GM12878 (cell line): ENCODE measurements around the gene BOD1L2. TPM values are rescaled to one million over a fixed set of nuclear protein-coding genes. Genes with fewer than 3 reads are reported as not detected.

Experiments used
- ATAC-seq: fragments of 200-7000 bp; cut with Tn5 transposase; 3 replicates; pipeline ENCODE4 v1.9.1; 2020; ENCODE audit warnings: mild to moderate bottlenecking, moderate library complexity
- BruUV-seq: library from RNA; stranded (reverse); fragments of 400-500 nt; replicated peaks from 2 replicates; lab custom pipeline; 2021; lab: Mats Ljungman, UMichigan
- CTCF ChIA-PET: fragments of 300-600 bp; sonication (Branson Sonifier 250); formaldehyde crosslinking; extraction: SDS; loops from one replicate; lab custom pipeline; 2021; ENCODE audit warnings: inconsistent platforms; lab: Yijun Ruan, JAX
- POLR2A ChIA-PET: fragments of 350-600 bp; formaldehyde crosslinking; extraction: SDS; loops from one replicate; lab custom pipeline; 2021; ENCODE audit warnings: inconsistent platforms; lab: Charles Lee
- RAD21 ChIA-PET: fragments of 300-600 bp; sonication (Branson Sonifier 250); formaldehyde crosslinking; loops from one replicate; lab custom pipeline; 2023; ENCODE audit warnings: antibody characterized with exemption; ENCODE audit not compliant: unreplicated experiment; lab: Charles Lee
- SMC1A ChIA-PET: fragments of 300-600 bp; sonication (Branson Sonifier 250); formaldehyde crosslinking; loops from one replicate; lab custom pipeline; 2023; ENCODE audit not compliant: unreplicated experiment, uncharacterized antibody; lab: Charles Lee
- DNase-seq: peaks from one replicate; pipeline ENCODE4 v3.0.0-alpha.2; 2011; ENCODE audit warnings: low read depth, low spot score
- FAIRE-seq: peaks from 3 replicates; lab custom pipeline; 2011; peaks lifted over from hg19 to GRCh38; lab: Jason Lieb, UNC
- H2AFZ ChIP-seq: 2 replicates; pipeline ENCODE4 v1.6.0; 2011; ENCODE audit warnings: low read depth, low read length, control low read depth; ENCODE audit not compliant: control insufficient read depth
- H3K27ac ChIP-seq: 2 replicates; pipeline ENCODE4 v1.5.1; 2011; ENCODE audit warnings: control low read depth; ENCODE audit not compliant: control insufficient read depth, insufficient read depth
- H3K27me3 ChIP-seq, 2 experiments: replicated peaks in 1 of 2; 2 replicates each; pipeline versions ENCODE4 v1.6.0 to v1.6.1; 2011; ENCODE audit warnings: low read length in 1 of 2; ENCODE audit not compliant: control insufficient read depth in 2 of 2, insufficient read depth in 2 of 2
- H3K36me3 ChIP-seq, 2 experiments: 2 replicates each; pipeline ENCODE4 v1.5.1; 2011; ENCODE audit warnings: low read length in 1 of 2; ENCODE audit not compliant: control insufficient read depth in 2 of 2, insufficient read depth in 2 of 2
- H3K4me1 ChIP-seq: 2 replicates; pipeline ENCODE4 v1.6.1; 2011; ENCODE audit warnings: mild to moderate bottlenecking, low read length, moderate library complexity, mixed read lengths; ENCODE audit not compliant: control insufficient read depth, insufficient read depth
- H3K4me2 ChIP-seq: 2 replicates; pipeline ENCODE4 v1.6.0; 2011; ENCODE audit warnings: control low read depth; ENCODE audit not compliant: control insufficient read depth, insufficient read depth
- H3K4me3 ChIP-seq: fragments of 200-600 bp; sonication (generic); 2 replicates; pipeline ENCODE4 v1.5.1; 2016
- H3K79me2 ChIP-seq: 2 replicates; pipeline ENCODE4 v1.6.0; 2011; ENCODE audit warnings: low read length; ENCODE audit not compliant: control insufficient read depth, insufficient read depth
- H3K9ac ChIP-seq: 2 replicates; pipeline ENCODE4 v1.8.0; 2011; ENCODE audit warnings: low read length, control low read depth, mixed read lengths; ENCODE audit not compliant: control insufficient read depth, insufficient read depth
- H3K9me3 ChIP-seq: replicated peaks from 3 replicates; pipeline ENCODE4 v1.5.1; 2011; ENCODE audit warnings: mild to moderate bottlenecking, low read length; ENCODE audit not compliant: control insufficient read depth, insufficient read depth
- H4K20me1 ChIP-seq: 2 replicates; pipeline ENCODE4 v1.6.0; 2011; ENCODE audit not compliant: control insufficient read depth, insufficient read depth
- ATF7 ChIP-seq: fragments of 450-650 bp; IDR thresholded peaks from 2 replicates; pipeline ENCODE4 v1.6.1; 2016; ENCODE audit warnings: low read depth, mild to moderate bottlenecking
- CBX5 ChIP-seq: sonication (generic); IDR thresholded peaks from 2 replicates; pipeline ENCODE4 v1.6.1; 2016; ENCODE audit warnings: low read depth, moderate library complexity, mild to moderate bottlenecking, inconsistent platforms
- E4F1 ChIP-seq: fragments of 450-650 bp; IDR thresholded peaks from 2 replicates; pipeline ENCODE4 v1.6.1; 2018; ENCODE audit warnings: borderline replicate concordance, mild to moderate bottlenecking; ENCODE audit not compliant: partially characterized antibody
- EGR1 ChIP-seq, 2 experiments: IDR thresholded peaks; 1 replicate in 1 of 2; 2 replicates in 1 of 2; pipeline ENCODE4 v1.6.1; 2011 to 2012; ENCODE audit warnings: low read depth in 2 of 2, low read length in 2 of 2, borderline replicate concordance in 1 of 2, mild to moderate bottlenecking in 1 of 2, moderate library complexity in 1 of 2
- EZH2 ChIP-seq: IDR thresholded peaks from 2 replicates; pipeline ENCODE4 v1.6.1; 2012; ENCODE audit warnings: low read depth, mild to moderate bottlenecking, control low read depth, inconsistent platforms, low read length, borderline replicate concordance; ENCODE audit not compliant: control insufficient read depth
- FOS ChIP-seq: IDR thresholded peaks from 3 replicates; pipeline ENCODE4 v1.6.1; 2011; ENCODE audit warnings: borderline replicate concordance; ENCODE audit not compliant: insufficient read length; ENCODE audit errors: extremely low read depth
- FOXM1 ChIP-seq: IDR thresholded peaks from 2 replicates; pipeline ENCODE4 v1.6.1; 2012; ENCODE audit warnings: low read depth, mild to moderate bottlenecking, inconsistent platforms, low read length, moderate library complexity
- IRF3 ChIP-seq: fragments of 450-650 bp; IDR thresholded peaks from 2 replicates; pipeline ENCODE4 v1.6.1; 2014; ENCODE audit warnings: mild to moderate bottlenecking
- NR2C1 ChIP-seq: fragments of 450-650 bp; IDR thresholded peaks from 2 replicates; pipeline ENCODE4 v1.6.1; 2017; ENCODE audit warnings: antibody characterized with exemption, mild to moderate bottlenecking, moderate library complexity
- PAX8 ChIP-seq: fragments of 450-650 bp; IDR thresholded peaks from 2 replicates; pipeline ENCODE4 v1.6.1; 2017; ENCODE audit warnings: mild to moderate bottlenecking, moderate library complexity
- POLR2A ChIP-seq: IDR thresholded peaks from 2 replicates; pipeline ENCODE4 v1.6.1; 2011; ENCODE audit warnings: low read depth, mild to moderate bottlenecking, low read length
- RAD51 ChIP-seq: fragments of 450-650 bp; IDR thresholded peaks from 2 replicates; pipeline ENCODE4 v1.6.1; 2016; ENCODE audit warnings: moderate library complexity, mild to moderate bottlenecking, inconsistent platforms
- SIN3A ChIP-seq: IDR thresholded peaks from 2 replicates; pipeline ENCODE4 v1.6.1; 2012; ENCODE audit warnings: low read depth, low read length, improper control_type of control experiment
- STAT1 ChIP-seq: fragments of 450-650 bp; conservative IDR thresholded peaks from 2 replicates; pipeline ENCODE4 v1.6.1; 2014; ENCODE audit warnings: antibody characterized with exemption, mild to moderate bottlenecking
- TCF3 ChIP-seq: IDR thresholded peaks from 2 replicates; pipeline ENCODE4 v1.6.1; 2012; ENCODE audit warnings: low read depth, mild to moderate bottlenecking, low read length, borderline replicate concordance; ENCODE audit not compliant: insufficient read depth
- ZBTB11 ChIP-seq: fragments of 450-650 bp; formaldehyde crosslinking; IDR thresholded peaks from 2 replicates; pipeline ENCODE4 v1.5.0; 2022; ENCODE audit warnings: mild to moderate bottlenecking, missing genetic modification characterization
- ZNF24 ChIP-seq: fragments of 450-650 bp; IDR thresholded peaks from 2 replicates; pipeline ENCODE4 v1.6.1; 2017; ENCODE audit warnings: antibody characterized with exemption, mild to moderate bottlenecking
- WGBS: methylation state at CpG from one replicate; pipeline ENCODE4 v1.1.6; 2016; ENCODE audit warnings: low lambda C conversion rate; ENCODE audit not compliant: insufficient replicate concordance, insufficient coverage; ENCODE audit errors: missing lambda C conversion rate; 5-methylcytosine and 5-hydroxymethylcytosine counted together
- in situ Hi-C: fragments of 300-500 bp; cut with MboI; formaldehyde crosslinking; loops from 9 replicates; pipeline ENCODE4 v1.14.3; 2018; ENCODE audit warnings: mixed read lengths
- intact Hi-C: fragments of 100-400 bp; cut with micrococcal nuclease; formaldehyde crosslinking; loops from one replicate; pipeline ENCODE4 v1.14.2; 2022; ENCODE audit not compliant: unreplicated experiment
- polyA plus RNA-seq, 11 experiments: library from polyadenylated mRNA; depleted of rRNA in 4 of 11; unstranded in 6 of 11; stranded (reverse) in 5 of 11; fragments of >200 nt; fragmentation: Nextera tagmentation in 4 of 11; fragmentation: Illumina TruSeq in 1 of 11; extraction: Ambion mirVana in 4 of 11; extraction: Trizol in 1 of 11; gene quantifications; 1 replicate in 1 of 11; 2 replicates in 10 of 11; pipeline versions ENCODE4 v1.2.1 to v1.2.3, GENCODE V29; 2011 to 2016; ENCODE audit warnings: inconsistent platforms in 2 of 11, missing spikeins in 2 of 11, low read depth in 1 of 11
- total RNA-seq, 4 experiments: library from RNA; depleted of rRNA in 3 of 4; stranded (reverse); fragments of >200 nt in 3 of 4; fragmentation: Illumina TruSeq in 1 of 4; extraction: Trizol in 1 of 4; gene quantifications; 2 replicates each; pipeline versions ENCODE4 v1.2.1 to v1.2.3, GENCODE V29; 2013 to 2021

BOD1L2 gene
- total and polyA plus RNA-seq, 10 of the 15 experiments (the other 5 are each of a cell fraction or from before 2014, with no cell fraction given), result not detected

DNA sequence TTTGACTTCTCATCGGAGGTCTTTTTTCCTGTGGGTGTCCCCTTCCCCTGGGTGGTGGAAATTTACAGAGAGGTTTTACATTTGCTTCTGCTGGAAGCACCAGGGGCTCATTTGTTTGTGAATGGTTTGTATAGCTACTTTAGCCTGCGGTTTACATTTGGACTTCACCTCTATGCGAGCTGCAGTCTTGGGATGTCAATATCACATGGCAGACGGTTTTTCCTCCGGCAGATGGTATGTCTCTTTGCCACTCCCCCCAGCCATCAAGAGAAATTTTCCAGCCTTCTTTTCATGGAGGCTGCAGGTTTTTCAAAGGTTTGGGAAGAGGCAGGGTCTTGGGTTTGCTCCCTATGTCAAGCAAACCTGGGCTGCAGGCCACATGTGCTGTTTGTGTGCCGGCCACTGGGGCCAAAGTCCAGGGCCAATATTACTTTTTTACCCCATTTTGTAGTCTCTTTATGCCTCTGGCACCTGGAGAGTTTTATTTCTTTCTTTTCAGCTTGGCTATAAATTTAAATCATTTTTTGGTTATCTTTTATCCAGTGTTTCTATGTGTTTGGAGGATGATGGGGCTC, 23.9 kb upstream of the BOD1L2 start (continued):
- TF ChIP-seq ZBTB11 (CRISPR knock-in tag) (no peak), SIN3A (no peak)

GRCh38 chr18:57125627-57126026, 21.3 kb upstream of the BOD1L2 start:
- Histone ChIP-seq H3K27me3 (peaks cover 0 to 9% of the 10 kb centered on the region in 2 experiments; a peak in 3 of 4 replicates), H4K20me1 (no peaks in the 10 kb centered on the region), H3K36me3 (no peaks in the 10 kb centered on the region), H3K79me2 (no peaks in the 10 kb centered on the region), H3K4me2 (no peak overlapping the region), H3K27ac (no peak overlapping the region), H3K4me1 (no peaks in the 10 kb centered on the region), H2AFZ (no peak overlapping the region), H3K4me3 (no peak overlapping the region), H3K9ac (no peak overlapping the region), H3K9me3 (no peaks in the 10 kb centered on the region)
- ChIA-PET CTCF (no interaction called here), POLR2A (no interaction called here), SMC1A (no interaction called here), RAD21 (no interaction called here)
- FAIRE-seq (no peak), ATAC-seq (no peak), DNase-seq (no peak)
- TF ChIP-seq EZH2, result no peak
- TF ChIP-seq PAX8, result no peak
- TF ChIP-seq EGR1 (IDR thresholded peaks at IDR 0.05; ENCODE audit: borderline replicate concordance in 1 of 2, low read depth in 2 of 2, low read length in 2 of 2), result no peak
- no peak for TF ChIP-seq ATF7
- no peak for TF ChIP-seq STAT1
- TF ChIP-seq ZNF24, result no peak
- TF ChIP-seq IRF3, result no peak
- TF ChIP-seq NR2C1, result no peak
- TF ChIP-seq POLR2A, result no peak
- TF ChIP-seq FOXM1, result no peak
- no peak for TF ChIP-seq E4F1
- no peak for TF ChIP-seq TCF3
- no peak for TF ChIP-seq CBX5
- no peak for TF ChIP-seq FOS
- TF ChIP-seq RAD51, result no peak
- no TSS peak for BruUV-seq
- intact Hi-C loops (no loop called here), in situ Hi-C loops (no loop called here)
- 6% methylated on average over 5 of the region's 5 CpGs for WGBS
